Measurements from ENCODE around the gene ANKS1A.

The ANKS1A gene

GRCh38 chr6:35024551-35025054 is 135.5 kb downstream of the ANKS1A start:
- no peak for DNase-seq
- TF ChIP-seq CTCF (IDR thresholded peaks at IDR 0.05): no peak
- Mint-ChIP-seq H3K27ac (no peak overlapping the region), H3K4me3 (no peak overlapping the region), H3K9me3 (no peaks in the 10 kb centered on the region), H3K4me1 (peaks cover 27% of the 10 kb centered on the region), H3K36me3 (ENCODE audit: low read depth) (peaks cover 13% of the 10 kb centered on the region), H3K27me3 (ENCODE audit: low read depth, poor library complexity) (peaks cover 2% of the 10 kb centered on the region)

GRCh38 chr6:35025232-35026188 is 136.5 kb downstream of the ANKS1A start:
- no peak for TF ChIP-seq CTCF (IDR thresholded peaks at IDR 0.05)
- no peak for DNase-seq
- peaks cover 19% of the 10 kb centered on the region for H3K4me1 Mint-ChIP-seq
- peaks cover 4% of the 10 kb centered on the region for H3K27me3 Mint-ChIP-seq (ENCODE audit: low read depth, poor library complexity)
- peaks cover 12% of the 10 kb centered on the region for H3K36me3 Mint-ChIP-seq (ENCODE audit: low read depth)
- no peak overlapping the region for H3K27ac Mint-ChIP-seq
- no peaks in the 10 kb centered on the region for H3K9me3 Mint-ChIP-seq
- H3K4me3 Mint-ChIP-seq: no peak overlapping the region

- H3K27ac Mint-ChIP-seq: no peak overlapping the region
- no peak for DNase-seq
- H3K4me1 Mint-ChIP-seq: peaks cover 24% of the 10 kb centered on the region
- no peaks in the 10 kb centered on the region for H3K9me3 Mint-ChIP-seq
- TF ChIP-seq CTCF (IDR thresholded peaks at IDR 0.05): no peak
- peaks cover 9% of the 10 kb centered on the region for H3K27me3 Mint-ChIP-seq (ENCODE audit: low read depth, poor library complexity)
- no peak overlapping the region for H3K4me3 Mint-ChIP-seq
- peaks cover 21% of the 10 kb centered on the region for H3K36me3 Mint-ChIP-seq (ENCODE audit: low read depth)
These were observed 137.6 kb downstream of the ANKS1A start for GRCh38 chr6:35026434-35027222.

GRCh38 chr6:35027807-35028206 is 138.8 kb downstream of the ANKS1A start:
- Mint-ChIP-seq H3K27ac (no peak overlapping the region), H3K4me3 (no peak overlapping the region), H3K9me3 (no peaks in the 10 kb centered on the region), H3K4me1 (peaks cover 36% of the 10 kb centered on the region), H3K36me3 (ENCODE audit: low read depth) (peaks cover 21% of the 10 kb centered on the region), H3K27me3 (ENCODE audit: low read depth, poor library complexity) (peaks cover 10% of the 10 kb centered on the region)
- no peak for DNase-seq
- no peak for TF ChIP-seq CTCF (IDR thresholded peaks at IDR 0.05)

GRCh38 chr6:35028781-35029769 is 140.0 kb downstream of the ANKS1A start:
- H3K27ac Mint-ChIP-seq: no peak overlapping the region
- peaks cover 10% of the 10 kb centered on the region for H3K27me3 Mint-ChIP-seq (ENCODE audit: low read depth, poor library complexity)
- H3K9me3 Mint-ChIP-seq: no peaks in the 10 kb centered on the region
- H3K4me1 Mint-ChIP-seq: peaks cover 39% of the 10 kb centered on the region
- no peak overlapping the region for H3K4me3 Mint-ChIP-seq
- no peak for TF ChIP-seq CTCF (IDR thresholded peaks at IDR 0.05)
- DNase-seq: no peak
- H3K36me3 Mint-ChIP-seq (ENCODE audit: low read depth): peaks cover 21% of the 10 kb centered on the region
